HCT116 (cell line): ENCODE results near the gene CD3D. TPM values are rescaled to one million over a fixed set of nuclear protein-coding genes. Genes with fewer than 3 reads are reported as not detected.

Experiments used
- ATAC-seq: fragments of 200-7000 bp; cut with Tn5 transposase; 2 replicates; pipeline ENCODE4 v1.9.1; 2020; ENCODE audit warnings: mild to moderate bottlenecking, moderate library complexity
- BruUV-seq: library from RNA; stranded (reverse); fragments of 400-500 nt; replicated peaks from 2 replicates; lab custom pipeline; 2021; lab: Mats Ljungman, UMichigan
- CTCF ChIA-PET: fragments of 300-600 bp; sonication (Branson Sonifier 250); formaldehyde crosslinking; loops from one replicate; lab custom pipeline; 2021; ENCODE audit warnings: antibody characterized with exemption; lab: Charles Lee
- POLR2A ChIA-PET: fragments of 300-600, 350-600 bp; sonication (Branson Sonifier 250); formaldehyde crosslinking; loops from one replicate; lab custom pipeline; 2021; ENCODE audit warnings: antibody characterized with exemption; lab: Charles Lee
- RAD21 ChIA-PET, 2 experiments: fragments of 300-600 bp; sonication (Branson Sonifier 250); formaldehyde crosslinking; loops; one replicate each; lab custom pipeline; 2023; ENCODE audit warnings: low total read pairs in 2 of 2; ENCODE audit not compliant: uncharacterized antibody in 2 of 2, unreplicated experiment in 2 of 2, low non-redundant PET in 1 of 2; lab: Charles Lee
- DNase-seq: peaks from one replicate; pipeline ENCODE4 v3.0.0-alpha.2; 2010; ENCODE audit warnings: low read depth, low spot score
- H2AFZ ChIP-seq: fragments of 200-600 bp; shearing (Covaris generic), sonication (generic); 2 replicates; pipeline ENCODE4 v1.6.1; 2017; ENCODE audit warnings: low read depth, mixed run types, mixed read lengths, antibody characterized with exemption, low read length; ENCODE audit not compliant: poor library complexity, severe bottlenecking
- H3K27ac ChIP-seq: 2 replicates; pipeline ENCODE4 v1.5.1; 2012; ENCODE audit warnings: low read depth, low read length
- H3K27me3 ChIP-seq: fragments of 200-600 bp; sonication (generic); 2 replicates; pipeline ENCODE4 v1.6.1; 2016; ENCODE audit warnings: mixed run types, low read length, mixed read lengths; ENCODE audit not compliant: insufficient read depth
- H3K36me3 ChIP-seq, 2 experiments: fragments of 200-500 bp in 1 of 2; fragments of 200-600 bp in 1 of 2; sonication (Bioruptor generic) in 1 of 2; sonication (generic) in 1 of 2; 2 replicates each; pipeline versions ENCODE4 v1.5.1 to v1.6.1; 2014 to 2016; ENCODE audit warnings: low read length in 2 of 2, inconsistent platforms in 1 of 2, mixed read lengths in 1 of 2, mixed run types in 1 of 2; ENCODE audit not compliant: insufficient read depth in 2 of 2, control insufficient read depth in 1 of 2
- H3K4me1 ChIP-seq, 2 experiments: fragments of 200-600 bp in 1 of 2; sonication (generic) in 1 of 2; 2 replicates each; pipeline versions ENCODE4 v1.5.1 to v1.6.1; 2012 to 2017; ENCODE audit warnings: low read length in 2 of 2, inconsistent platforms in 1 of 2, mild to moderate bottlenecking in 1 of 2, mixed read lengths in 1 of 2, mixed run types in 1 of 2, moderate library complexity in 1 of 2; ENCODE audit not compliant: insufficient read depth in 2 of 2, control insufficient read depth in 1 of 2
- H3K4me2 ChIP-seq: fragments of 200-600 bp; sonication (generic); 2 replicates; pipeline ENCODE4 v1.6.1; 2017; ENCODE audit warnings: mixed run types, low read length, mixed read lengths
- H3K4me3 ChIP-seq, 2 experiments: fragments of 200-600 bp in 1 of 2; sonication (generic) in 1 of 2; replicated peaks in 1 of 2; 2 replicates each; pipeline ENCODE4 v1.5.1; 2011 to 2016; ENCODE audit warnings: low read length in 2 of 2, control low read depth in 1 of 2, low read depth in 1 of 2, mild to moderate bottlenecking in 1 of 2, mixed read lengths in 1 of 2, mixed run types in 1 of 2
- H3K79me2 ChIP-seq: fragments of 200-600 bp; sonication (generic); 2 replicates; pipeline ENCODE4 v1.6.1; 2017; ENCODE audit warnings: mild to moderate bottlenecking, mixed run types, low read length, moderate library complexity, mixed read lengths; ENCODE audit not compliant: insufficient read depth
- H3K9ac ChIP-seq: fragments of 200-600 bp; sonication (generic); 2 replicates; pipeline ENCODE4 v1.6.1; 2016; ENCODE audit warnings: low read length, mixed read lengths
- H3K9me2 ChIP-seq: fragments of 200-600 bp; sonication (generic), shearing (Covaris generic); 2 replicates; pipeline ENCODE4 v1.6.1; 2017; ENCODE audit warnings: mixed run types, mild to moderate bottlenecking, moderate library complexity; ENCODE audit not compliant: insufficient read depth
- H3K9me3 ChIP-seq, 2 experiments: fragments of 200-500 bp in 1 of 2; fragments of 200-600 bp in 1 of 2; sonication (Bioruptor generic) in 1 of 2; sonication (generic) in 1 of 2; 2 replicates each; pipeline ENCODE4 v1.6.1; 2014 to 2017; ENCODE audit warnings: low read length in 2 of 2, mixed read lengths in 2 of 2, inconsistent platforms in 1 of 2, low read depth in 1 of 2, mild to moderate bottlenecking in 1 of 2, mixed run types in 1 of 2, moderate library complexity in 1 of 2; ENCODE audit not compliant: control insufficient read depth in 1 of 2, insufficient read depth in 1 of 2
- H4K20me1 ChIP-seq: fragments of 200-600 bp; sonication (generic), shearing (Covaris generic); 2 replicates; pipeline ENCODE4 v1.6.1; 2017; ENCODE audit warnings: mixed run types, mild to moderate bottlenecking, moderate library complexity; ENCODE audit not compliant: insufficient read depth
- CBX3 ChIP-seq: IDR thresholded peaks from 2 replicates; pipeline ENCODE4 v1.6.1; 2012; ENCODE audit warnings: low read depth
- EGR1 ChIP-seq: IDR thresholded peaks from 2 replicates; pipeline ENCODE4 v1.6.1; 2012; ENCODE audit warnings: low read depth
- EZH2 ChIP-seq: fragments of 200-600 bp; sonication (generic); IDR thresholded peaks from 2 replicates; pipeline ENCODE4 v1.6.1; 2017; ENCODE audit warnings: antibody characterized with exemption, mixed run types
- EZH2phosphoT487 ChIP-seq: fragments of 200-600 bp; IDR thresholded peaks from 2 replicates; pipeline ENCODE4 v1.6.1; 2018; ENCODE audit warnings: antibody characterized with exemption, borderline replicate concordance
- FOSL1 ChIP-seq: IDR thresholded peaks from 2 replicates; pipeline ENCODE4 v1.6.1; 2012; ENCODE audit warnings: low read depth
- JUND ChIP-seq: IDR thresholded peaks from 2 replicates; pipeline ENCODE4 v1.6.1; 2012
- POLR2A ChIP-seq: IDR thresholded peaks from 2 replicates; pipeline ENCODE4 v1.7.0; 2011; ENCODE audit warnings: borderline replicate concordance; ENCODE audit not compliant: insufficient read depth, insufficient read length; ENCODE audit errors: extremely low read depth
- RAD21 ChIP-seq: IDR thresholded peaks from 2 replicates; pipeline ENCODE4 v1.6.1; 2012; ENCODE audit warnings: low read depth, mild to moderate bottlenecking
- SIN3A ChIP-seq: IDR thresholded peaks from 2 replicates; pipeline ENCODE4 v1.6.1; 2012; ENCODE audit warnings: low read depth
- SP1 ChIP-seq: IDR thresholded peaks from 2 replicates; pipeline ENCODE4 v1.6.1; 2012; ENCODE audit warnings: low read depth
- TCF7L2 ChIP-seq: IDR thresholded peaks from 2 replicates; pipeline ENCODE4 v1.7.0; 2011; ENCODE audit warnings: borderline replicate concordance, inconsistent platforms; ENCODE audit not compliant: insufficient read depth, insufficient read length; ENCODE audit errors: extremely low read depth
- YY1 ChIP-seq: IDR thresholded peaks from 2 replicates; pipeline ENCODE4 v1.6.1; 2011; ENCODE audit warnings: low read length, low read depth, moderate library complexity, mild to moderate bottlenecking; ENCODE audit not compliant: insufficient replicate concordance; ENCODE audit errors: extremely low read depth
- ZFX ChIP-seq: fragments of 450-650 bp; IDR thresholded peaks from 2 replicates; pipeline ENCODE4 v1.6.1; 2017
- ZNF274 ChIP-seq: fragments of 200-500 bp; sonication (Bioruptor generic); IDR thresholded peaks from 2 replicates; pipeline ENCODE4 v1.6.1; 2014; ENCODE audit warnings: mild to moderate bottlenecking, low read depth, low read length, inconsistent platforms
- intact Hi-C: fragments of 100-400 bp; cut with micrococcal nuclease; formaldehyde crosslinking; loops from 2 replicates; pipeline ENCODE4 v1.10.0; 2022
- total RNA-seq: library from RNA; stranded (reverse); gene quantifications from one replicate; pipeline ENCODE4 v1.2.1, GENCODE V29; 2021; ENCODE audit not compliant: unreplicated experiment
- TF ChIP-seq, protein P1 (sequence below): IDR thresholded peaks from 2 replicates; pipeline ENCODE4 v1.6.1; 2012
- TF ChIP-seq, protein P2 (sequence below): IDR thresholded peaks from 2 replicates; pipeline ENCODE4 v1.6.1; 2011; ENCODE audit warnings: mild to moderate bottlenecking, low read length, moderate library complexity; ENCODE audit not compliant: insufficient replicate concordance; ENCODE audit errors: extremely low read depth
- TF ChIP-seq, protein P3 (sequence below): IDR thresholded peaks from 2 replicates; pipeline ENCODE4 v1.6.1; 2012
- TF ChIP-seq, protein P4 (sequence below), 3 experiments: fragments of 200-600 bp in 1 of 3; sonication (generic) in 1 of 3; IDR thresholded peaks in 2 of 3; conservative IDR thresholded peaks in 1 of 3; 2 replicates each; pipeline ENCODE4 v1.5.1; 2012 to 2017; ENCODE audit warnings: low read depth in 2 of 3, low read length in 2 of 3, antibody characterized with exemption in 1 of 3, borderline replicate concordance in 1 of 3, control low read depth in 1 of 3, mild to moderate bottlenecking in 1 of 3, mixed read lengths in 1 of 3, mixed run types in 1 of 3, moderate library complexity in 1 of 3; ENCODE audit not compliant: insufficient read depth in 1 of 3

The CD3D gene
- total RNA-seq, 1 experiment from 2014 or later = 1.0 TPM

DNA sequence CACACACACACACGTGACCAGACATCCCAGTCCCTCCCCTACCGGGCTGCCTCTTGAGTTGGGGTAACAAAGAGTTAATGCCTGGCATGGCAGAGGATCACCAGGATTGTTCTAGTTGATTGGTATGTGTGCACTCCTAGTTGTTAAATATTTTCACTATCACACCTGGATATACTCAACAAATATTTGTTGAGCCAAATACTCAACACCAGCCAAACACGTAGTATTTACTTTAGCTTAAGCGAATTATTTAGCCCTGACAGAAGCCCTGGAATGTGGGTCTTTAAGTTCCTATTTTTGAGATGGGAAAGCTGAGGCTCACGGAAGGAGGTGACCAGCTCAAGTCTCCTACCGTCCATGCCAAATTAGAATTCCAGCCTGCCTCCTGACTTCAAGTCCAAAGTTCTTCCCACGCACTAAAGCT, 27.5 kb downstream of the CD3D start:
- no peak overlapping the region for H3K4me2 ChIP-seq
- no TSS peak for BruUV-seq
- H3K27ac ChIP-seq = no peak overlapping the region
- no peaks in the 10 kb centered on the region for H3K79me2 ChIP-seq
- TF ChIP-seq ZFX (no peak), YY1 (no peak), SIN3A (no peak)
- POLR2A ChIA-PET = no interaction called here
- no peaks in the 10 kb centered on the region for H3K27me3 ChIP-seq
- no peaks in the 10 kb centered on the region for H3K9me3 ChIP-seq
- H3K9ac ChIP-seq = no peak overlapping the region
- DNase-seq (no peak), ATAC-seq (no peak)
- no peak overlapping the region for H3K4me3 ChIP-seq
- no peaks in the 10 kb centered on the region for H4K20me1 ChIP-seq
- RAD21 ChIA-PET = no interaction called here
- no peaks in the 10 kb centered on the region for H3K36me3 ChIP-seq
- no peak overlapping the region for H2AFZ ChIP-seq
- intact Hi-C loops = no loop called here
- CTCF ChIA-PET = no interaction called here
- H3K9me2 ChIP-seq = no peaks in the 10 kb centered on the region
- no peaks in the 10 kb centered on the region for H3K4me1 ChIP-seq

- ChIA-PET CTCF (no interaction called here), POLR2A (no interaction called here), RAD21 (no interaction called here)
- no peak for ATAC-seq
- TF ChIP-seq, protein P1, sequence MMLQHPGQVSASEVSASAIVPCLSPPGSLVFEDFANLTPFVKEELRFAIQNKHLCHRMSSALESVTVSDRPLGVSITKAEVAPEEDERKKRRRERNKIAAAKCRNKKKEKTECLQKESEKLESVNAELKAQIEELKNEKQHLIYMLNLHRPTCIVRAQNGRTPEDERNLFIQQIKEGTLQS = no peak
- TF ChIP-seq RAD21 = no peak
- TF ChIP-seq CBX3 = no peak
- no peak for TF ChIP-seq EZH2
- no peak for TF ChIP-seq ZNF274
- TF ChIP-seq SIN3A = no peak
- TF ChIP-seq, protein P2, sequence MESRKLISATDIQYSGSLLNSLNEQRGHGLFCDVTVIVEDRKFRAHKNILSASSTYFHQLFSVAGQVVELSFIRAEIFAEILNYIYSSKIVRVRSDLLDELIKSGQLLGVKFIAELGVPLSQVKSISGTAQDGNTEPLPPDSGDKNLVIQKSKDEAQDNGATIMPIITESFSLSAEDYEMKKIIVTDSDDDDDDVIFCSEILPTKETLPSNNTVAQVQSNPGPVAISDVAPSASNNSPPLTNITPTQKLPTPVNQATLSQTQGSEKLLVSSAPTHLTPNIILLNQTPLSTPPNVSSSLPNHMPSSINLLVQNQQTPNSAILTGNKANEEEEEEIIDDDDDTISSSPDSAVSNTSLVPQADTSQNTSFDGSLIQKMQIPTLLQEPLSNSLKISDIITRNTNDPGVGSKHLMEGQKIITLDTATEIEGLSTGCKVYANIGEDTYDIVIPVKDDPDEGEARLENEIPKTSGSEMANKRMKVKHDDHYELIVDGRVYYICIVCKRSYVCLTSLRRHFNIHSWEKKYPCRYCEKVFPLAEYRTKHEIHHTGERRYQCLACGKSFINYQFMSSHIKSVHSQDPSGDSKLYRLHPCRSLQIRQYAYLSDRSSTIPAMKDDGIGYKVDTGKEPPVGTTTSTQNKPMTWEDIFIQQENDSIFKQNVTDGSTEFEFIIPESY = no peak
- no peak for TF ChIP-seq EZH2phosphoT487
- no peak for TF ChIP-seq ZFX
- TF ChIP-seq, protein P3, sequence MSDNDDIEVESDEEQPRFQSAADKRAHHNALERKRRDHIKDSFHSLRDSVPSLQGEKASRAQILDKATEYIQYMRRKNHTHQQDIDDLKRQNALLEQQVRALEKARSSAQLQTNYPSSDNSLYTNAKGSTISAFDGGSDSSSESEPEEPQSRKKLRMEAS = no peak
- no peak for TF ChIP-seq POLR2A
- no peak for TF ChIP-seq SP1
- TF ChIP-seq, protein P4, sequence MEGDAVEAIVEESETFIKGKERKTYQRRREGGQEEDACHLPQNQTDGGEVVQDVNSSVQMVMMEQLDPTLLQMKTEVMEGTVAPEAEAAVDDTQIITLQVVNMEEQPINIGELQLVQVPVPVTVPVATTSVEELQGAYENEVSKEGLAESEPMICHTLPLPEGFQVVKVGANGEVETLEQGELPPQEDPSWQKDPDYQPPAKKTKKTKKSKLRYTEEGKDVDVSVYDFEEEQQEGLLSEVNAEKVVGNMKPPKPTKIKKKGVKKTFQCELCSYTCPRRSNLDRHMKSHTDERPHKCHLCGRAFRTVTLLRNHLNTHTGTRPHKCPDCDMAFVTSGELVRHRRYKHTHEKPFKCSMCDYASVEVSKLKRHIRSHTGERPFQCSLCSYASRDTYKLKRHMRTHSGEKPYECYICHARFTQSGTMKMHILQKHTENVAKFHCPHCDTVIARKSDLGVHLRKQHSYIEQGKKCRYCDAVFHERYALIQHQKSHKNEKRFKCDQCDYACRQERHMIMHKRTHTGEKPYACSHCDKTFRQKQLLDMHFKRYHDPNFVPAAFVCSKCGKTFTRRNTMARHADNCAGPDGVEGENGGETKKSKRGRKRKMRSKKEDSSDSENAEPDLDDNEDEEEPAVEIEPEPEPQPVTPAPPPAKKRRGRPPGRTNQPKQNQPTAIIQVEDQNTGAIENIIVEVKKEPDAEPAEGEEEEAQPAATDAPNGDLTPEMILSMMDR (IDR thresholded peaks at IDR 0.05 in 2 of 3, conservative IDR thresholded peaks at IDR 0.05 in 1 of 3; ENCODE audit: borderline replicate concordance in 1 of 3, insufficient read depth in 1 of 3, low read depth in 2 of 3, low read length in 2 of 3) = no peak
- TF ChIP-seq YY1 = no peak
- no peak for TF ChIP-seq EGR1
- TF ChIP-seq JUND = no peak
- TF ChIP-seq TCF7L2 = no peak
- no peak for TF ChIP-seq FOSL1
- no peak overlapping the region for H3K27ac ChIP-seq
- H3K27me3 ChIP-seq = no peaks in the 10 kb centered on the region
- no peak for DNase-seq
- H3K9ac ChIP-seq = no peak overlapping the region
- BruUV-seq = no TSS peak
- no peaks in the 10 kb centered on the region for H3K9me2 ChIP-seq
- no peaks in the 10 kb centered on the region for H3K79me2 ChIP-seq
- H3K4me2 ChIP-seq = no peak overlapping the region
- no peaks in the 10 kb centered on the region for H3K9me3 ChIP-seq
- intact Hi-C loops = no loop called here
- no peak overlapping the region for H3K4me3 ChIP-seq
- no peaks in the 10 kb centered on the region for H4K20me1 ChIP-seq
- no peaks in the 10 kb centered on the region for H3K4me1 ChIP-seq
- H3K36me3 ChIP-seq = no peaks in the 10 kb centered on the region
- H2AFZ ChIP-seq = no peak overlapping the region
Observed at GRCh38 chr11:118313242-118313641, 29.3 kb downstream of the CD3D start.
